GM23248 (cell line): ENCODE results near the gene QPCTL.

Experiments
- EZH2 ChIP-seq: fragments of 200-600 bp; sonication (generic); IDR thresholded peaks from 2 replicates; pipeline ENCODE4 v1.6.1; 2018; ENCODE audit warnings: antibody characterized with exemption, mild to moderate bottlenecking; ENCODE audit not compliant: insufficient read depth, poor library complexity, severe bottlenecking
- EZH2phosphoT487 ChIP-seq: fragments of 200-600 bp; sonication (generic); IDR thresholded peaks from 2 replicates; pipeline ENCODE4 v1.6.1; 2018; ENCODE audit warnings: antibody characterized with exemption, moderate library complexity, mild to moderate bottlenecking, low read depth; ENCODE audit not compliant: insufficient read depth

DNA sequence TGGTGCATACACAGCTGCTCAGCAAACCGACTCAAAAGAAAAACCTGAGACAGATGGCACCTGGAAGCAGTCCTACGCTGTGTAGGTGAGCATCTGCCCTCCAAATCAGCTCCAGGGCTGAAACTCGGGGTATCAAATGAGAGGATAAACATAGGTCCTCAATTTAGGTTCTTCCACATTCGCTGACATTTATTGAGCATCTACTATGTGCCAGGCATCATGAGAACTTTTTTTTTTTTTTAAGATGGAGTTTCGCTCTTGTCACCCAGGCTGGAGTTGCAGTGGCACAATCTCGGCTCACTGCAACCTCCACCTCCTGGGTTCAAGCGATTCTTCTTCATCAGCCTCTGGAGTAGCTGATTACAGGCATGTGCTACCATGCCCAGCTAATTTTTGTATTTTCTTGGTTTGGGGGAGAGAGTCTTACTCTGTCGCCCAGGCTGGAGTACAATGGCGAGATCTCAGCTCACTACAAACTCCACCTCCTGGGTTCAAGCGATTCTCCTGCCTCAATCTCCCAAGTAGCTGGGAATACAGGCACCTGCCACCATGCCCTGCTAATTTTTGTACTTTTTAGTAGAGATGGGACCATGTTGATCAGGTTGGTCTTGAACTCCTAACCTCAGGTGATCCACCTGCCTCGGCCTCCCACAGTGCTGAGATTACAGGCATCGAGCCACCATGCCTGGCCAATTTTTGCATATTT, 13.4 kb downstream of the QPCTL start:
- no peak for TF ChIP-seq EZH2
- TF ChIP-seq EZH2phosphoT487 = no peak
